Esophagus muscularis mucosa (tissue), 3 donors: ENCODE data around the gene PKN1.

Experiments
- CTCF ChIP-seq, 3 experiments: fragments of 200-600 bp in 2 of 3; fragments of 450-650 bp in 1 of 3; sonication (generic) in 2 of 3; IDR thresholded peaks; one replicate each; pipeline ENCODE4 v1.5.1; 2017 to 2019; ENCODE audit warnings: antibody characterized with exemption in 3 of 3, mild to moderate bottlenecking in 2 of 3, moderate library complexity in 1 of 3
- POLR2AphosphoS5 ChIP-seq, 2 donors: sonication (generic); formaldehyde crosslinking; IDR thresholded peaks; one replicate each; pipeline ENCODE4 v1.6.1; 2017; ENCODE audit warnings: antibody characterized with exemption in 2 of 2

- no peak for TF ChIP-seq CTCF (IDR thresholded peaks at IDR 0.05)
- TF ChIP-seq POLR2AphosphoS5 (IDR thresholded peaks at IDR 0.05) = no peak
Observed at GRCh38 chr19:14516746-14517438, 83.8 kb downstream of the PKN1 start.
